ENCODE measurements around the gene GYPA. TPM values are rescaled to one million over a fixed set of nuclear protein-coding genes. Genes with fewer than 3 reads are reported as not detected.
"Not testable (repeated sequence)": the region's sequence is repeated elsewhere in the genome, so short reads cannot be mapped to it uniquely, and the experiment has no call there.

The GYPA gene
- total RNA-seq, 1 donor from 2014 or later: not detected

DNA sequence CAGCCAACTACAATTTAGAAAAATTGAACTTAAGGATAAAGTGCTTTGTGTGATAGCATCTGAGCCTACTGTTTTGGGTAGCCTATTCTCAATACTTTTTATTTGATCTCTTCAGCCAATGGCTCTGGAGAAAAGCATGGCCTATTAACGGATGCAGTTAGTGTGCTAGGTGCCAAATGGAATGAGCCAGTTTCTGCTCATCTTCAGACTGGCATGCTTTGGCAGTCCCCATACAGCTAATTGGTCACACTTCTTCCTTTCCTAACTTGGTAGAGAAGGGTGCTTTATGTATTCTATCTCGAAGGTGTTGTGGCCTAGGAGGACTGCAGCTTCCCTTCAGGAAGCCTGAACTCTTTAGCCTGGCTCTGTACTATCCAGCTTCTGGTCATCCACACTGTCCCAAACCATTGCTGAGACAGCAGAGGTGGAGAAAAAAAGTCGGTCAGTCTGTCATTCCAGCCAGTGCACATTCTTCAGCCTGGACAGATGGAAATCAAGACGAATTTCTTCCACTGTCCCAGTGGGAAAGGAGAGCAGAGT is 11.1 kb downstream of the GYPA start:
- not testable (repeated sequence) for DNase-seq (ENCODE audit: low read depth)

DNA sequence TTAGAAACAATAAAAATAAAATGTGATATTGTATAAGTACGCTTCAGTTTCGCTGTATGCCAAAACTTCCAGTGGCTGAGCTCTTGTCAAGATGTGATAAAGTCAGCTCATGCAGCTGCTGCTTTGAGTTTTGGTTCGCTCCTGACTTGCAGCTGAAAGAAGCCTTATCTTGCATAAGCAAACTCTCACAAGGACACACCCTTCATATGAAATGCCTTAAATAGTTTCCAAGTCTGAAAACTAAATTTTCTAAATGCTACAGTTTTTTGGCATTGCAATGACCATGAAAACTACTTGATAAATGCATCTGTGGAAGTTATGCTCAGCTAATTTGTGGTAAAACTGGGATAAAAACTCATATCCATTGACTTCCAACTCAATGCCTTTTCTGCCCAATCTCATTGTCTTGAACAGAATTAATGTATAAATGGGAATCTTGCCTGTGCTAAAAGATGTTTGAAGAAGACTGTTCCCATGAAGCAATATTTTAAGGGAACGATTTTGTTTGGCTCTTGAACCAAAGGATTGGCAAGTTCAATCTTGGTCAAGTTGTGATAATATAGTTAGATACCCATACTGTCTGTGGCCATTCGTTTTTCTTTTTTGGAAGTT is 11.7 kb downstream of the GYPA start:
- not testable (repeated sequence) for DNase-seq (ENCODE audit: low read depth)

DNA sequence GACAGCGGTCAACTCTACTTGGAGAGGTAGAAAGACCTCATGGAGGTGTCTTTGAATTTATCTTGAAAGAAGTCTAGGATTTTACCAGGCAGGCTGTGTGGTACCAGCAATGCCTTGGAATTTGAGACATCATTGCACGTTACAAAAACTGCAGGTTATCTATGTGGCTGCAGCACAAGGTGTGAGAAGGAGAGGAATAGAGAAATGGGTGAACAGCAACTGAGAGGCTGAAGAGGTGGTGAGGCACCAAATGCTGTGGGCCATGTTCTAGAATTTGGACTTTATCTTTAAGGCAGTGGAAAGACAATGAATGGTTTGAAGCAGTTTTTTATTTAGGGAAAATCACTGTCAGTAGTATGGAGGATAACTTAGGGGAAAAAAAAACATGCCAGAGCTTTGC is 15.4 kb downstream of the GYPA start:
- DNase-seq (ENCODE audit: low read depth): not testable (repeated sequence)

DNA sequence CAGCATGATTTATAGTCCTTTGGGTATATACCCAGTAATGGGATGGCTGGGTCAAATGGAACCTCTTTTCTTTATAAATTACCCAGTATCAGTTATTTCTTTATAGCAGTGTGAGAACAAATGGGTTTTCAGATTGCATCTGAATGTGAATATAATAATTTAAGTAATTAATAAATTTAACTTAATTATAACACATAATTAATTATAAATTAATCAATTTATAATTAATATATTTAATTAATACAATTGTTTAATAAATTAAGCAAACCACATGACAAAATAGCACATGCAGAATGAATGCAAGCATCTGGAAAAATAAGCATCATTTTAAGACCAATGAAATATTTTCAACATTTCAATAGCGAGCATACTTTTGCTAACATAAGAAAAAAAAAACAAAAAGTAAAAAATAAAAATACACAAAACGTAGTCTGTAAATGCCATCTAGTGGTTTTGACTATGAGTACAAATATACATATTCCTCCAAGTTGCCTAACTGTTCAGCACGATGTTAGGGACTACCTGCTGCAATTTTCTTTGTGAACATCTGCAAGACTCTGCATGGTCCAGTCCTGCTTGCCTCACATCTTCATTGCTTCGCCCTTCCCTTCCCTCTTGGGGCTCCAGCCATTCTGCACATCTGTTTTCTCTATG is 16.4 kb downstream of the GYPA start:
- not testable (repeated sequence) for DNase-seq (ENCODE audit: low read depth)

DNA sequence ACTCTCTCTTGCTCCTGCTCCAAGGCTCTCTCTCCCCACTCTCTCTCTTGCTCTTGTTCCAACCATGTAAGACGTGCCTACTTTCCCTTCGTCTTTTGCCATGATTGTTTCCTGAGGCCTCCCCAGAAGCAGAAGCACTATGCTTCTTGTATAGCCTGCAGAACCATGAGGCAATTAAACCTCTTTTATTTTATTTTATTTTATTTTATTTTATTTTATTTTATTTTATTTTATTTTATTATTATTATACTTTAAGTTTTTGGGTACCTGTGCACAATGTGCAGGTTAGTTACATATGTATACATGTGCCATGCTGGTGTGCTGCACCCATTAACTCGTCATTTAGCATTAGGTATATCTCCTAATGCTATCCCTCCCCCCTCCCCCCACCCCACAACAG is 17.2 kb downstream of the GYPA start:
- DNase-seq (ENCODE audit: low read depth): not testable (repeated sequence)

DNA sequence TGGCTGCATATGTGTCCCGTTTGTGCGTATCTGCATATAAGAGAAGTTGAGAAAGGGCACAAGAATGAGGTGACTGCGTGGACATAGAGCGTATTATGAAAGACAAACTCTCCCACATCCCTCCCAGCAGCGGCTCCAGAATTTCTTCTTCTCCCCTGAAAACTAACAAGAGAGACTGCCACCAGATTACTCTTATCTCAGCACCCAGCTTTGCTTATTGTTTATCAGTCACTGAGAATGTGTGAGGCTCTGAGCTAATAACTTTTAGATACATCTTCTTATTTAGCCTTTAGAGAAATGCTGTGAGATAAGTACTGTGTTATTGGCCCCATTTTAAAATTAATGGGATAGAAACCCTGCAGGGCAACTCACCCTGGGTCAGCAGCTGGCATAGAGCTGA is 20.8 kb downstream of the GYPA start:
- DNase-seq (ENCODE audit: low read depth): not testable (repeated sequence)

DNA sequence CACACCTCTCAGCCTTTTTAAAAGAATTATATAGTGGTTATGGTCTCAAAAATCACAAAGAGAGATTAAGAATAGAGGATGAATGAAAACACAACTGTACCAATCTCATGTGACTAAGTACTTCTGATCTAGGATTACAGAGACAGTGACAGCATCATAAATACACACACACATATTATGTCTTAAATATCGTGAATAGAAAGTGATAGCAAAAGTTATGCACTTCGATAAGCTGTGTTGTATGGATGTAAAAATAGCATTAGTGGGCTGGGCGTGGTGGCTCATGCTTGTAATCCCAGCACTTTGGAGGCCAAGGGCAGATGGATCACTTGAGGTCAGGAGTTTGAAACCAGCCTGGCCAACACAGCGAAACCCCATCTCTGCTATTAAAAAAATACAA is 25.0 kb downstream of the GYPA start:
- DNase-seq (ENCODE audit: low read depth): no peak

DNA sequence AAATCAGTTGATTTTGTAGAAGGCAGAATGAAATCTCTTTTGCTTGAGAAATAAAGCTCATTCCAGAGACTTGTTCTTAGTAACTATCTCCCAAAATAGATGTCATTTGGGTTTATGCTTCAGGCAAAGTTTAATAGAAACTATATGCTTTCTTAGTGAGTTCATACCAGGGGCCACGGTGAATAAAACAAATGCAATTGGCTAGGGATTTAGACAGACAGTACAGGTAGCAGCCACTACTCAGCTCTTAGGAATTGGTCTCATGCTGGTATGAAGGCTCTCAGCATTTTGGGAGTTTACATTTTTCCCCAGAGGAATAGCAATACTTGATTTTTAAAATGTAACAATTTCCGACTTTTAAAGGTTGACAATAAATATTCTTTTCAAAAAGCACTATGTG is 27.0 kb downstream of the GYPA start:
- no peak for DNase-seq (ENCODE audit: low read depth)

DNA sequence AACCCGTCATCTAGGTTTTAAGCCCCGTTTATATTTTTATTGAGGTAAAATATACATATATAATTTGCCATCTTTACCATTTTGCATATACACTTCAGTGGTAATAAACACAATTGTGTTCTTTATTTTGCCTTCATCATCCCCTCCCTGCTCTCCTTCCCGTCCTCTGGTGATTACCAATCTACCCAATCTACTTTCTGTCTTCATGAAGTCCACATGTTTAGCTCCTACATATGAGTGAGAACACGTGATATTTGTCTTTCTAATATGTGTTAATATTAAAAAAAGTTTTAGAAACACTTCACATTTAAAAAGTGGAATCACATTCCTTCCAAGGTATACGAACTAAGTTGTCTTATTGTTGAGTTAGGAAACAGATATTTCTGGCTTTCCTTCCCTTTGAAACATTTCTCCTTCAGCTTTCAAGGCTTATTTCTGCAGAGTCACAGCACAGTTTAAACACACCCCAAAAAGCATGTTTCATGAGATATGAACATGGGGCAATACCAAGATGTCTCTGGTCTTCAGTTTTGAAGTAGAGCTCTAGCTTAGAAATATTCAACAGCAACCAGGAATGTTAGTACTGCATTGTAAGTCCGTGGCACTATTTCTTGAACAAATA is 35.9 kb downstream of the GYPA start:
- DNase-seq (ENCODE audit: low read depth): no peak

DNA sequence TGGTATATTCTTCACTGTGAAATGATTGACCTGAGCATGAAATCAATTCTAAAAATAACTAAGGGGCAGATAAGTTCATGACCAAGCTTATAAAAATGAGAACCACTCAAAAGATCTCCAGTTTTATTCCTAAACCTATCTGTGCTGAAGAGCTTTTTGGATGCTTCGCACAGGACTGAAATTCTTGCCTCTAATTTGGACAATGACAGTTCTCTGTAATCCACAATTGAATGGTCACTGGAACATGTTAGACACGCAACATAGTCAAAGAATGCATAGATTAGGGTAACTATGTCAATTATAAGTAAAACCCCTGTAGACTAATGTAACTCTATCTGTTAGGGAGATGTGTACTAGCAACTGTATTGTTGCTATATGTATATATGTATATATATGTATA is 42.7 kb downstream of the GYPA start:
- DNase-seq (ENCODE audit: low read depth): not testable (repeated sequence)

DNA sequence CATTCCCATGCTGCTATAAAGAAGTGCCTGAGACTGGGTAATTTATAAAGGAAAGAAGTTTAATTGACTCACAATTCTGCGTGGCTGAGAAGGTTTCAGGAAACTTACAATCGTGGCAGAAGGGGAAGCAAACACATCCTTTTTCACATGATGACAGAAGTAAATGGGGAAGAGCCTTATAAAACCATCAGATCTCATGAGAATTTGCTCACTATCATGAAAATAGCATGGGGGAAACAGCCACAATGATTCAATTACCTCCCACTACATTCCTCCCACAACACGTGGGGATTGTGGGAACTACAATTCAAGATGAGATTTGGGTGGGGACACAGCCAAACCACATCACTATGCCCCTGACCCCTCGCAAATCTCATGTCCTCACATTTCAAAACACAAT is 46.5 kb downstream of the GYPA start:
- DNase-seq (ENCODE audit: low read depth): not testable (repeated sequence)

DNA sequence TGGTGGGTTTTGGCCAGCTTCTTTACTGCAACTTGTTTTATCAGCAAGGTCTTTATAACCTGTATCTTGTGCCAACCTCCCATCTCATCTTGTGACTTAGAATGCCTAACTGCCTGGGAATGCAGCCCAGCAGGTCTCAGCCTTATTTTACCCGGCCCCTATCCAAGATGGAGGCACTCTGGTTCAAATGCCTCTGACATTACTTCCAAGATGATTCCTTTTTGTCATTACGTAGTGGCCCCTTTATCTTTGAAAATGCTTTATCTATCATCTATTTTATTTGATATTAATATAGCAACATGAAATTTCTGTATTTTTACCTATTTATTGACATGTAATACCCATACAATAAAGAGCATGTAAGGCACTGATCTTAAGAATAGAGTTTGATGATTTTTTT is 49.3 kb downstream of the GYPA start:
- DNase-seq (ENCODE audit: low read depth): not testable (repeated sequence)

DNA sequence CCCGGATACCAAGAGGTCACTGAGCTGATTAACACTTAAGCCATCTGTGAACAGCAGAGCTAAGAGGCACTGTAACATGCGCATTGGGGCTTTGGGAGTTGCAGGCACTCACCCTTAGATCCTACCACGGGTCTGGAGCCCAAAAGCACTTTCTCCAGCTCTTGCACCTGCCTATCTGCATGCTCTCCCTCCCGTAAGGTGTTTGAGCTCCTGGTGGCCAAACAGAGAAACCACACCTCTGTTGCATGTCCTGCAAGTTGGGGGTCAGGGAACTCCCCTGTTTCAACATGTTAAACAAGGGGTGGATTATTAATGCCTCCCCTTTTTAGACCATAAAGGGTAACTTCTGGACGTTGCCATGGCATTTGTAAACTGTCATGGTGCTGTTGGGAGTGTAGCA is 49.8 kb downstream of the GYPA start:
- no peak for DNase-seq (ENCODE audit: low read depth)

DNA sequence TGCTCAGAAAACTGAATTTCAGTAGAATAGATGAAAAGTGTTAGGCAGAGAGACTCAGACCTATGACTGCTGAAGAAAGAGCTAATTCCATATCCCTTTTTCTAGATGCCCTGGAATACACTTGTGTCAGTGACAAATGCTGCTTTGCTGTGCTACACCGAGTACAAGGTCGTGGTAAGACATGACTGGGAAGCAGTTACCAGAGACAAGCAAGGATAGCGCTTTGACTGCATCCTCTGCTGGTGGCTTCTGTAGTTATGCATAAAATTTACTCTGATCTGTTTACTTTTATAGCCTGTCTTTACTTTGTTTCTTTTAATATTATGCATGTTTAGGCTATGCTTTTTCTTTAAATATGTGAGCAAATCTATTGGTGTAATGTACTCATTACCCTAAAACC is 58.5 kb downstream of the GYPA start:
- DNase-seq (ENCODE audit: low read depth): not testable (repeated sequence)

DNA sequence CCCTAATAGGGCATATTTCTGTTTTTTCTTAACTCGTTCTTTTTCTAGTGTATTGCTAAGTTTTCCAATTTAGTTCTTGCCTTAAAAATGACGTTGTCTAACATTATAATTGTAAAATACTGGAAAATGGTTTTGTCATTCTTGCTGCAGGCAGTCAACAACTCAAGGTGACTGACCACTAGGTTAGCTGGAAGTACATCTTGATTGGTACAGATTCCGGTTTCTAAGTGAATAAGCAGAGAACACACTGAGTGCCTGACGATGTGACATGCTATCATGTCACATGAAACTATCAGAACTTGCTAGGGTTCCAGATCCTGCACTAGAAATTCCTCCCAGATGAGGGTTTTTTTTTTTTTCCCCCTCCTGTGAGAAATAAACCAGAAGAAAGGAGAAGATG is 60.4 kb downstream of the GYPA start:
- DNase-seq (ENCODE audit: low read depth): not testable (repeated sequence)

DNA sequence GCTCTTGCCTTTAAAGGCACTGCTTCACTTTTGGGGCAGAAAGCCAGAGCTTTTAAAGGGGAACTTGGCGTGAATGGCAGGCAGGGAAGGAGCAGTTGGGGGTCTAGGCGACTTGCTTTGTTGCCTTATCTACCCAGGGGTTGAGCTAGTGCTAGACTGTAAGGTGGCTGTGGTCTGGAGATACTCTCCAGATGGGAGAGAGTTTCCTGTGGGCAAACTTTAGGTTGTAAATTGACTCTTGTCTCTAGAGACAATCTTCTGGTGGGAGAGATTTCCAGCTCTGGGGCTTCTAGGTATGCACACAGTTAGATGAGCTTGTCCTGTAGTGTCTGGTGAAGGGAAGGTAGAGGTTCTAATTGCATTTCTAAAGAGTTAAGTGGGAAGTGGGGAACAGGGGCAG is 61.8 kb downstream of the GYPA start:
- DNase-seq (ENCODE audit: low read depth): not testable (repeated sequence)

DNA sequence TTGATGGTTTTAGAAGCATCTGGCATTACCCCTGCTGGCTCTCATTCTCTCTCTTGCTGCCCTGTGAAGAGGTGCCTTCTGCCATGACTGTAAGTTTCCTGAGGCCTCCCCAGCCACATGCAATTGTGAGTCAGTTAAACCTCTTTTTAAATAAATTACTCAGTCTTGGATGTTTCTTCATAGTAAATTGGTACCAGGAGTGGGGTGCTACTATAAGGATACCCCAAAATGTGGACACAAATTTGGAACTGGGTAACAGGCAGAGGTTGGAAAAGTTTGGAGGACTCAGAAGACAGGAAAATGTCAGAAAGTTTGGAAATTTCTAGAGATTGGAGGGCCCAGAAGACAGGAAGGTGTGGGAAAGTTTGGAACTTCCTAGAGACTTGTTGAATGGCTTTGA is 79.0 kb downstream of the GYPA start:
- DNase-seq (ENCODE audit: low read depth): not testable (repeated sequence)

DNA sequence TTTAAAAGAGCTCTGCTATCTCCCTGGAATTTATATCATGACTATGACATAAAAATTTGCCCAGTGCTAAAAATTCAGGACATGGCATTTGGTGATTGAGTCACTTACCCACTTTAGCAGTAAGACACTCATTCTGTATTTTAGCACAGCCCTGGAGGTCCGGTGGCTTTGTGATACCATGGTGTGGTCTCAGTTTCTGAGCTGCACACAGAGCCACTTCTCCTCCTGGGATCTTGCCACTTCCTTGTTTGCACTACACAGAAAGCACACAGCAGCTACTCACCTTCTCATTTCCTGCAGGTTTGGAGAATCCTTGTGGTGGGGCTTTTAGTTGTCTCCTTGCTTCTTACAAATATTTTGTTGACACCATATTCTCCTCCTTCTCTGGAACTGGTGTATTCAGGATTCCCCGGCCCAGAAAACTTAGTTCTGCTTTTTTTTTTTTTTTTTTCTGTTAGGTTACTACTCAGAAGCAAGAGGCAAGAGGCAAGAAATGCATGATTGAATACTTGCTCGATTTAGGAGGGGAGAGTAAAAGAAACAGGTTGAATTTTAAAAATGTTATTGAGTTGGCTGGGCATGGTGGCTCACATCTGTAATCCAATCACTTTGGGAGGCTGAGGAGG is 80.2 kb downstream of the GYPA start:
- DNase-seq (ENCODE audit: low read depth): not testable (repeated sequence)
